SK-N-MC (cell line): ENCODE measurements around the gene EHBP1.

Experiments used
- EZH2 ChIP-seq: fragments of 200-600 bp; sonication (generic); IDR thresholded peaks from one replicate; pipeline ENCODE4 v1.6.1; 2017; ENCODE audit warnings: antibody characterized with exemption
- FOXP2 ChIP-seq: optimal IDR thresholded peaks from 2 replicates; pipeline ENCODE3; 2011; ENCODE audit warnings: mild to moderate bottlenecking, moderate library complexity; ENCODE audit not compliant: insufficient read depth; ENCODE audit errors: extremely low read length, control extremely low read depth

DNA sequence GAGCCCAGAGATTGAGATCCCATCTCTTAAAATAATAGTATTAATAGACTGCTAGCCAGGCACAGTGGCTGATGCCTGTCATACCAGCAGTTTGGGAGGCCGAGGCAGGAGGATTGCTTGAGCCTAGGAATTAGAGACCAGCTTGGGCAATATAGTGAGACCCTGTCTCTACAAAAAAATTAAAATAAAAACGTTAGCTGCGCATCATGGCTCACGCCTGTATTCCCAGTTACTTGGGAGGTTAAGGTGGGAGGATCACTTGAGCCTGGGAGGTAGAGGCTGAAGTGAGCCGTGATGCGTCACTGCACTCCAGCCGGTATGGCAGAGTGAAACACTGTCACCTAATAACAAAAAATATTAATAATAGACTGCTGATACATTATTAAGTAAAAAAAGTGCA lies 178.1 kb downstream of the EHBP1 start:
- no peak for TF ChIP-seq EZH2
- TF ChIP-seq FOXP2 = no peak
